ENCODE results near the gene DYRK1B.

The DYRK1B gene

DNA sequence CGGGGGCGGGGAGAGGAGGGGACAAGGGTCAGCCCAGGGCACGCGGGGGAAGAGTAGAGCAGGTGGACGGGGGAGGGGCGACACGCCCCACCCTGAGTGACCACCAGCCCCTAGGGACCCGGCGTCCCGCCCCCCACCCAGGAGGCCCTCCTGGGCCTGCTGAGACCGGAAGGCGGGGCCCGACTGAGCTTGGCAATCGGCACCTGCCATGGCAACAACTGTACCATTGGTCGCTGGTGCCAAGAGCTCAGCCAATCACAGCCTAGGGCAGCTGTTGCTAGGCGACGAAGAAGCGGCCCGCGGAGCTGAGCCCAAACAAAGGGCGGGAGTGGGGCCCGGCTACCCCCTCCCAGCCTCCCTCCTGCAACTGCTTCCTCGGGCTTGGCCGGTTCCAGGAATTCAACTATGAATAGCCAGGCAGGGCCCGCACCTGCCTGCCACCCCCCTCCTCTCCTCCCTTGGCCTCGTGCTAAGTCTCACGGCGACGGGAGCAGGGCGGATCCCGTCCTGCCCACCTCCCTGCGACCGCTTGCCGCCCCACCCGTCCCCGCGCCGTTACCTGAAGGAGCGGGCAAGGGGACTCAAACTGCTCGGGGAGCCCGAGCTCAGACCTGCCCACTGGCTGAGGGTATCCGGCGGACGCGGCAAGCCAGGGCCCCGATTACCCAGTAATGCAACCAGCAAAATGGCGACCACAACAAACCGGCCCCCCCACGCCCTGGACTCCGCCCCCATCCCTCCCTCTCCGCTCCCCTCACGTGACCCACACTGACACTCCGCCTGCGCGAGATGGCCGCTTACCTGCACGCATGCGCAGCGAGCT is at the start of gene DYRK1B (continued):
- TF ChIP-seq ZBTB8A (tag by site-specific recombination; IDR thresholded peaks at IDR 0.05): peak; percentile 83
- TF ChIP-seq ZNF791 (tag by site-specific recombination; IDR thresholded peaks at IDR 0.05): no peak
- peak; percentile 49; the same call in 1 of the 2 replicates for TF ChIP-seq ZNF146 (tag by site-specific recombination; IDR thresholded peaks at IDR 0.05)
- no peak for TF ChIP-seq ZNF416 (tag by site-specific recombination; IDR thresholded peaks at IDR 0.05)
- no peak for TF ChIP-seq ZNF211 (tag by site-specific recombination; IDR thresholded peaks at IDR 0.05; ENCODE audit: low read depth)
- peak; percentile 62 for TF ChIP-seq ZNF133 (tag by site-specific recombination; IDR thresholded peaks at IDR 0.05)
- TF ChIP-seq, protein P1, sequence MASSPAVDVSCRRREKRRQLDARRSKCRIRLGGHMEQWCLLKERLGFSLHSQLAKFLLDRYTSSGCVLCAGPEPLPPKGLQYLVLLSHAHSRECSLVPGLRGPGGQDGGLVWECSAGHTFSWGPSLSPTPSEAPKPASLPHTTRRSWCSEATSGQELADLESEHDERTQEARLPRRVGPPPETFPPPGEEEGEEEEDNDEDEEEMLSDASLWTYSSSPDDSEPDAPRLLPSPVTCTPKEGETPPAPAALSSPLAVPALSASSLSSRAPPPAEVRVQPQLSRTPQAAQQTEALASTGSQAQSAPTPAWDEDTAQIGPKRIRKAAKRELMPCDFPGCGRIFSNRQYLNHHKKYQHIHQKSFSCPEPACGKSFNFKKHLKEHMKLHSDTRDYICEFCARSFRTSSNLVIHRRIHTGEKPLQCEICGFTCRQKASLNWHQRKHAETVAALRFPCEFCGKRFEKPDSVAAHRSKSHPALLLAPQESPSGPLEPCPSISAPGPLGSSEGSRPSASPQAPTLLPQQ (tag by site-specific recombination; IDR thresholded peaks at IDR 0.05): peak; percentile 99
- TF ChIP-seq ZSCAN16 (tag by site-specific recombination; IDR thresholded peaks at IDR 0.05): peak; percentile 85; the same call in 1 of the 2 replicates
- peak; percentile 96 for TF ChIP-seq BCL11A (tag by site-specific recombination; IDR thresholded peaks at IDR 0.05; ENCODE audit: low read depth)
- no peak for TF ChIP-seq ZNF768 (tag by site-specific recombination; IDR thresholded peaks at IDR 0.05)
- TF ChIP-seq ZNF24 (tag by site-specific recombination; IDR thresholded peaks at IDR 0.05): peak; percentile 38; the same call in 1 of the 2 replicates
- peak; percentile 52; the same call in 1 of the 2 replicates for TF ChIP-seq ZNF677 (tag by site-specific recombination; IDR thresholded peaks at IDR 0.05)
- 0 out of 2 replicates have a peak, but pooled peaks have one; percentile 12 for TF ChIP-seq ZNF777 (tag by site-specific recombination; IDR thresholded peaks at IDR 0.05; ENCODE audit: borderline replicate concordance)
- TF ChIP-seq ZNF16 (tag by site-specific recombination; IDR thresholded peaks at IDR 0.05; ENCODE audit: low read depth): no peak; the same call in 1 of the 2 replicates
- no peak; the same call in 1 of the 2 replicates for TF ChIP-seq ZNF701 (tag by site-specific recombination; IDR thresholded peaks at IDR 0.05)
- TF ChIP-seq GLIS1 (tag by site-specific recombination; IDR thresholded peaks at IDR 0.05): peak; percentile 100
- peak; percentile 71 for TF ChIP-seq ZBTB20 (tag by site-specific recombination; IDR thresholded peaks at IDR 0.05)
- TF ChIP-seq GLI4 (tag by site-specific recombination; IDR thresholded peaks at IDR 0.05): no peak
- TF ChIP-seq ZEB2 (tag by site-specific recombination; IDR thresholded peaks at IDR 0.05): peak; percentile 93
- TF ChIP-seq ZNF514 (tag by site-specific recombination; IDR thresholded peaks at IDR 0.05): no peak
- TF ChIP-seq, protein P2, sequence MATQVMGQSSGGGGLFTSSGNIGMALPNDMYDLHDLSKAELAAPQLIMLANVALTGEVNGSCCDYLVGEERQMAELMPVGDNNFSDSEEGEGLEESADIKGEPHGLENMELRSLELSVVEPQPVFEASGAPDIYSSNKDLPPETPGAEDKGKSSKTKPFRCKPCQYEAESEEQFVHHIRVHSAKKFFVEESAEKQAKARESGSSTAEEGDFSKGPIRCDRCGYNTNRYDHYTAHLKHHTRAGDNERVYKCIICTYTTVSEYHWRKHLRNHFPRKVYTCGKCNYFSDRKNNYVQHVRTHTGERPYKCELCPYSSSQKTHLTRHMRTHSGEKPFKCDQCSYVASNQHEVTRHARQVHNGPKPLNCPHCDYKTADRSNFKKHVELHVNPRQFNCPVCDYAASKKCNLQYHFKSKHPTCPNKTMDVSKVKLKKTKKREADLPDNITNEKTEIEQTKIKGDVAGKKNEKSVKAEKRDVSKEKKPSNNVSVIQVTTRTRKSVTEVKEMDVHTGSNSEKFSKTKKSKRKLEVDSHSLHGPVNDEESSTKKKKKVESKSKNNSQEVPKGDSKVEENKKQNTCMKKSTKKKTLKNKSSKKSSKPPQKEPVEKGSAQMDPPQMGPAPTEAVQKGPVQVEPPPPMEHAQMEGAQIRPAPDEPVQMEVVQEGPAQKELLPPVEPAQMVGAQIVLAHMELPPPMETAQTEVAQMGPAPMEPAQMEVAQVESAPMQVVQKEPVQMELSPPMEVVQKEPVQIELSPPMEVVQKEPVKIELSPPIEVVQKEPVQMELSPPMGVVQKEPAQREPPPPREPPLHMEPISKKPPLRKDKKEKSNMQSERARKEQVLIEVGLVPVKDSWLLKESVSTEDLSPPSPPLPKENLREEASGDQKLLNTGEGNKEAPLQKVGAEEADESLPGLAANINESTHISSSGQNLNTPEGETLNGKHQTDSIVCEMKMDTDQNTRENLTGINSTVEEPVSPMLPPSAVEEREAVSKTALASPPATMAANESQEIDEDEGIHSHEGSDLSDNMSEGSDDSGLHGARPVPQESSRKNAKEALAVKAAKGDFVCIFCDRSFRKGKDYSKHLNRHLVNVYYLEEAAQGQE (tag by site-specific recombination; IDR thresholded peaks at IDR 0.05): no peak; the same call in 1 of the 2 replicates
- no peak for TF ChIP-seq ZNF311 (tag by site-specific recombination; IDR thresholded peaks at IDR 0.05; ENCODE audit: borderline replicate concordance)
- TF ChIP-seq, protein P3, sequence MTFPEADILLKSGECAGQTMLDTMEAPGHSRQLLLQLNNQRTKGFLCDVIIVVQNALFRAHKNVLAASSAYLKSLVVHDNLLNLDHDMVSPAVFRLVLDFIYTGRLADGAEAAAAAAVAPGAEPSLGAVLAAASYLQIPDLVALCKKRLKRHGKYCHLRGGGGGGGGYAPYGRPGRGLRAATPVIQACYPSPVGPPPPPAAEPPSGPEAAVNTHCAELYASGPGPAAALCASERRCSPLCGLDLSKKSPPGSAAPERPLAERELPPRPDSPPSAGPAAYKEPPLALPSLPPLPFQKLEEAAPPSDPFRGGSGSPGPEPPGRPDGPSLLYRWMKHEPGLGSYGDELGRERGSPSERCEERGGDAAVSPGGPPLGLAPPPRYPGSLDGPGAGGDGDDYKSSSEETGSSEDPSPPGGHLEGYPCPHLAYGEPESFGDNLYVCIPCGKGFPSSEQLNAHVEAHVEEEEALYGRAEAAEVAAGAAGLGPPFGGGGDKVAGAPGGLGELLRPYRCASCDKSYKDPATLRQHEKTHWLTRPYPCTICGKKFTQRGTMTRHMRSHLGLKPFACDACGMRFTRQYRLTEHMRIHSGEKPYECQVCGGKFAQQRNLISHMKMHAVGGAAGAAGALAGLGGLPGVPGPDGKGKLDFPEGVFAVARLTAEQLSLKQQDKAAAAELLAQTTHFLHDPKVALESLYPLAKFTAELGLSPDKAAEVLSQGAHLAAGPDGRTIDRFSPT (tag by site-specific recombination; IDR thresholded peaks at IDR 0.05): peak; percentile 95
- no peak for TF ChIP-seq ZNF571 (tag by site-specific recombination; IDR thresholded peaks at IDR 0.05)
- no peak for TF ChIP-seq ZNF529 (tag by site-specific recombination; IDR thresholded peaks at IDR 0.05; ENCODE audit: insufficient replicate concordance)
- TF ChIP-seq, protein P4, sequence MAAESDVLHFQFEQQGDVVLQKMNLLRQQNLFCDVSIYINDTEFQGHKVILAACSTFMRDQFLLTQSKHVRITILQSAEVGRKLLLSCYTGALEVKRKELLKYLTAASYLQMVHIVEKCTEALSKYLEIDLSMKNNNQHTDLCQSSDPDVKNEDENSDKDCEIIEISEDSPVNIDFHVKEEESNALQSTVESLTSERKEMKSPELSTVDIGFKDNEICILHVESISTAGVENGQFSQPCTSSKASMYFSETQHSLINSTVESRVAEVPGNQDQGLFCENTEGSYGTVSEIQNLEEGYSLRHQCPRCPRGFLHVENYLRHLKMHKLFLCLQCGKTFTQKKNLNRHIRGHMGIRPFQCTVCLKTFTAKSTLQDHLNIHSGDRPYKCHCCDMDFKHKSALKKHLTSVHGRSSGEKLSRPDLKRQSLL (tag by site-specific recombination; IDR thresholded peaks at IDR 0.05): peak; percentile 35; the same call in 1 of the 2 replicates
- TF ChIP-seq ZNF221 (tag by site-specific recombination; IDR thresholded peaks at IDR 0.05; ENCODE audit: borderline replicate concordance): 0 out of 2 replicates have a peak, but pooled peaks have one; percentile 25
- TF ChIP-seq ZNF202 (tag by site-specific recombination; IDR thresholded peaks at IDR 0.05; ENCODE audit: borderline replicate concordance): no peak
- TF ChIP-seq ZNF501 (tag by site-specific recombination; IDR thresholded peaks at IDR 0.05): peak; percentile 100
- TF ChIP-seq, protein P5, sequence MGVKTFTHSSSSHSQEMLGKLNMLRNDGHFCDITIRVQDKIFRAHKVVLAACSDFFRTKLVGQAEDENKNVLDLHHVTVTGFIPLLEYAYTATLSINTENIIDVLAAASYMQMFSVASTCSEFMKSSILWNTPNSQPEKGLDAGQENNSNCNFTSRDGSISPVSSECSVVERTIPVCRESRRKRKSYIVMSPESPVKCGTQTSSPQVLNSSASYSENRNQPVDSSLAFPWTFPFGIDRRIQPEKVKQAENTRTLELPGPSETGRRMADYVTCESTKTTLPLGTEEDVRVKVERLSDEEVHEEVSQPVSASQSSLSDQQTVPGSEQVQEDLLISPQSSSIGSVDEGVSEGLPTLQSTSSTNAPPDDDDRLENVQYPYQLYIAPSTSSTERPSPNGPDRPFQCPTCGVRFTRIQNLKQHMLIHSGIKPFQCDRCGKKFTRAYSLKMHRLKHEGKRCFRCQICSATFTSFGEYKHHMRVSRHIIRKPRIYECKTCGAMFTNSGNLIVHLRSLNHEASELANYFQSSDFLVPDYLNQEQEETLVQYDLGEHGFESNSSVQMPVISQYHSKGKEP (tag by site-specific recombination; IDR thresholded peaks at IDR 0.05): peak; percentile 68; the same call in 1 of the 2 replicates
